Cerebellar cortex (tissue), 1 donor: ENCODE measurements around the gene HPCAL1.
A peak's percentile ranks its signal among the peaks of the same experiment; 100 is the strongest.
"Not testable (repeated sequence)": the region's sequence is repeated elsewhere in the genome, so short reads cannot be mapped to it uniquely, and the experiment has no call there.

ENCODE experiments used
- DNase-seq: peaks from one replicate; pipeline ENCODE4 v3.0.0-alpha.2; 2015; ENCODE audit warnings: low spot score

HPCAL1 gene

GRCh38 chr2:10442469-10443126 lies 139.9 kb downstream of the HPCAL1 start:
- DNase-seq: not testable (repeated sequence)

- DNase-seq: no peak
These were observed 141.8 kb downstream of the HPCAL1 start for GRCh38 chr2:10444463-10444862.

- DNase-seq: no peak
These were observed 143.9 kb downstream of the HPCAL1 start for GRCh38 chr2:10446631-10447030.

- peak; percentile 66 for DNase-seq
These were observed 144.7 kb downstream of the HPCAL1 start for GRCh38 chr2:10447300-10447894.

- DNase-seq: peak; percentile 85
These were observed 145.3 kb downstream of the HPCAL1 start, which contains the start of gene ODC1 for GRCh38 chr2:10447895-10448575. ODC1 (minus strand) TSS chr2:10448327; CDS start chr2:10445032, 3,295 bp downstream.

GRCh38 chr2:10448576-10449485 lies 146.1 kb downstream of the HPCAL1 start:
- DNase-seq: peak; percentile 77

GRCh38 chr2:10449486-10449831 lies 146.8 kb downstream of the HPCAL1 start:
- DNase-seq: no peak

- no peak for DNase-seq
These were observed 147.4 kb downstream of the HPCAL1 start for GRCh38 chr2:10449838-10450691.

GRCh38 chr2:10451819-10452218 lies 149.1 kb downstream of the HPCAL1 start:
- no peak for DNase-seq

GRCh38 chr2:10452312-10452711 lies 149.6 kb downstream of the HPCAL1 start:
- no peak for DNase-seq

- peak; percentile 77 for DNase-seq
These were observed 150.5 kb downstream of the HPCAL1 start for GRCh38 chr2:10452956-10453904.

GRCh38 chr2:10453905-10454298 lies 151.2 kb downstream of the HPCAL1 start:
- DNase-seq: no peak

GRCh38 chr2:10454505-10454904 lies 151.8 kb downstream of the HPCAL1 start:
- DNase-seq: peak; percentile 49

- not testable (repeated sequence) for DNase-seq
These were observed 154.5 kb downstream of the HPCAL1 start for GRCh38 chr2:10457195-10457594.

GRCh38 chr2:10457846-10458598 lies 155.3 kb downstream of the HPCAL1 start:
- no peak for DNase-seq

GRCh38 chr2:10460366-10460796 lies 157.7 kb downstream of the HPCAL1 start:
- no peak for DNase-seq

- DNase-seq: no peak
These were observed 159.7 kb downstream of the HPCAL1 start for GRCh38 chr2:10462178-10463083.

- DNase-seq: no peak
These were observed 163.2 kb downstream of the HPCAL1 start for GRCh38 chr2:10465910-10466309.
